Breast epithelium (tissue), 4 donors: ENCODE measurements around the gene EPB41L2. TPM values are rescaled to one million over a fixed set of nuclear protein-coding genes. Genes with fewer than 3 reads are reported as not detected.
"Not testable (repeated sequence)": the region's sequence is repeated elsewhere in the genome, so short reads cannot be mapped to it uniquely, and the experiment has no call there.

Experiments used
- DNase-seq, 2 donors: peaks; one replicate each; pipeline ENCODE4 v3.0.0-alpha.2; 2019; ENCODE audit warnings: low spot score in 2 of 2
- H3K27ac ChIP-seq, 2 donors: fragments of 200-600 bp; sonication (generic) in 1 of 2; one replicate each; pipeline ENCODE4 v1.5.1; 2016 to 2019; ENCODE audit warnings: mild to moderate bottlenecking in 1 of 2
- H3K27me3 ChIP-seq, 2 donors: fragments of 200-600 bp; sonication (generic) in 1 of 2; one replicate each; pipeline versions ENCODE4 v1.5.1 to v1.6.0; 2017 to 2019; ENCODE audit warnings: control low read depth in 1 of 2, mild to moderate bottlenecking in 1 of 2
- H3K36me3 ChIP-seq: fragments of 200-600 bp; one replicate; pipeline ENCODE4 v1.5.1; 2019
- H3K4me1 ChIP-seq, 2 donors: fragments of 200-600 bp; sonication (generic); one replicate each; pipeline ENCODE4 v1.5.1; 2016 to 2019; ENCODE audit warnings: control low read depth in 1 of 2
- H3K4me3 ChIP-seq, 3 donors: fragments of 200-600 bp; sonication (generic); 1 replicate in 2 of 3; 2 replicates in 1 of 3; pipeline ENCODE4 v1.5.1; 2016 to 2019; ENCODE audit warnings: mild to moderate bottlenecking in 3 of 3, moderate library complexity in 2 of 3
- H3K9me3 ChIP-seq, 2 donors: fragments of 200-600 bp; sonication (generic) in 1 of 2; one replicate each; pipeline ENCODE4 v1.5.1; 2016 to 2019; ENCODE audit warnings: control low read depth in 1 of 2
- CTCF ChIP-seq, 3 donors: fragments of 450-650 bp; IDR thresholded peaks; one replicate each; pipeline ENCODE4 v1.5.1; 2016 to 2017; ENCODE audit warnings: antibody characterized with exemption in 3 of 3, mild to moderate bottlenecking in 3 of 3, moderate library complexity in 3 of 3
- POLR2A ChIP-seq: fragments of 450-650 bp; IDR thresholded peaks from one replicate; pipeline ENCODE4 v1.6.1; 2016; ENCODE audit warnings: antibody characterized with exemption, mild to moderate bottlenecking, moderate library complexity
- POLR2AphosphoS5 ChIP-seq, 3 donors: sonication (generic); formaldehyde crosslinking; IDR thresholded peaks; one replicate each; pipeline ENCODE4 v1.6.1; 2017; ENCODE audit warnings: antibody characterized with exemption in 3 of 3
- intact Hi-C: fragments of 100-400 bp; cut with DNase I; formaldehyde crosslinking; loops from one replicate; pipeline ENCODE4 v1.15.1; 2023; ENCODE audit warnings: low total_unique reads
- total RNA-seq, 3 donors: library from RNA; depleted of rRNA; stranded (reverse); fragments of >200 nt; gene quantifications; one replicate each; pipeline ENCODE4 v1.1.0, GENCODE V29; 2016

EPB41L2 gene
- total RNA-seq, 3 donors from 2014 or later: 72.7 to 110 (median 101) TPM

GRCh38 chr6:130994319-130995097 lies 68.5 kb downstream of the EPB41L2 start:
- H3K4me1 ChIP-seq: peaks cover 0 to 4% of the 10 kb centered on the region in 2 donors
- H3K27me3 ChIP-seq: no peaks in the 10 kb centered on the region
- H3K9me3 ChIP-seq: no peaks in the 10 kb centered on the region
- intact Hi-C loops: no loop called here
- no peak overlapping the region for H3K4me3 ChIP-seq
- DNase-seq: no peak
- H3K27ac ChIP-seq: no peak overlapping the region
- no peak for TF ChIP-seq CTCF (IDR thresholded peaks at IDR 0.05)
- TF ChIP-seq POLR2AphosphoS5 (IDR thresholded peaks at IDR 0.05): no peak
- no peak for TF ChIP-seq POLR2A
- no peaks in the 10 kb centered on the region for H3K36me3 ChIP-seq

DNA sequence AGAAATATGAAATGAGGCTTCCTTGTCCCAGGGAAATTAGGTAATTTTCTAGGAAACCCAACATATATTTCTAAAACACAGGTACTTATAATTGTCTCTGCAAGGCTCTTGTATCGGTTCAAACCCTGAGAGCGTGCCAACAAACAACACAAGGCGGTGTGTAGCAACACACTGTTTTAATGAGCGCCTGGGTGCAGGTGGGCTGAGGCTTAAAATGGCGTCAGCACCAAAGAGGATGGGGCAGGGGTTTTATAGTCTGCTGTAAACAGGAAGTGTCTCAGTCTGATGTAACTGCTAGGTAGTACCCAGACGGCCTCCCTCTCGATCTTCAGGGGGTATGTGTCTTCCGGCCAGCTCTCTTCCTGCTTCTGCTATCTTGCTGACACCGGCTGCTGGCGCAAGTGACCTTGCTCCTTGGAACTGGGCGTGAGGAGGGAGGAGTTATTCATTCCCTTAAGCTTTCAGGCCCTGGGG lies 69.7 kb downstream of the EPB41L2 start:
- intact Hi-C loops: no loop called here
- no peak overlapping the region for H3K27ac ChIP-seq
- TF ChIP-seq POLR2AphosphoS5 (IDR thresholded peaks at IDR 0.05) (no peak), CTCF (IDR thresholded peaks at IDR 0.05) (no peak), POLR2A (no peak)
- peaks cover 0 to 4% of the 10 kb centered on the region in 2 donors for H3K4me1 ChIP-seq
- DNase-seq: no peak
- no peaks in the 10 kb centered on the region for H3K36me3 ChIP-seq
- H3K4me3 ChIP-seq: no peak overlapping the region
- H3K27me3 ChIP-seq: no peaks in the 10 kb centered on the region
- H3K9me3 ChIP-seq: no peaks in the 10 kb centered on the region

DNA sequence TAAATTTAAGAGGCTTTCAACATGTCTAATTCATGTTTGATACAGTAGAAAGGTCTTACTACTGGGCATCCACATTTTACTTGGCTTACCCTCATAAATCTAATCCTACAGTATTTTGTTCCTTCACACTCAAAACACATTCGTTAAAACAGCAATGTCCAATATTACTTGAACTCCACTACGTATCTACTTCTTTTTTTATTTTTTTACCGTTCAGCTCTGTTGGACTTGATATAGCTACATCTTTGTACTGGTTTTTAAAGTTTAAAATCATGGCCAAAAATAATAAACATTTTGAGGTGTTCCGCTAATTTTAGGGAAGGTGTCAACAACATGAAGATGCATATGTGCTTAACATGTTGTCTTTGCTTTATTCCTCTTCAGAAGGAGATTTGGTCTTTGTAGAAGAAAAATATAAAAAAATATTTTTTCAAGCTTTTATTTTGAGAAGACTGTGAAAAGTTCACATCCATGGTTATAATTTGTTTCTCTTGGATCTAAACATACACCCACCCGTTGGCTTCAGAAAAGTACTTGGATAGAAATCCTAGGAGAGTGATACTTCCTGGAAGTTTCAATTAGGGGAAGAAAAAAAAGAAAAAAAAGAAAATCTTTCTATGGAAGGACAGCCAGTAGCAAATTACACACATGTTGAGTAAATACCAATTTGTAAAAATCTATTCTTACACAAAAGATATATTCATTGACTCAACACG lies 71.5 kb downstream of the EPB41L2 start:
- Histone ChIP-seq H3K27ac (no peak overlapping the region), H3K27me3 (no peaks in the 10 kb centered on the region), H3K4me1 (peaks cover 0 to under 1% of the 10 kb centered on the region in 2 donors), H3K4me3 (no peak overlapping the region), H3K36me3 (no peaks in the 10 kb centered on the region), H3K9me3 (no peaks in the 10 kb centered on the region)
- intact Hi-C loops: no loop called here
- no peak for DNase-seq
- TF ChIP-seq POLR2A (no peak), POLR2AphosphoS5 (IDR thresholded peaks at IDR 0.05) (no peak), CTCF (IDR thresholded peaks at IDR 0.05) (no peak)

DNA sequence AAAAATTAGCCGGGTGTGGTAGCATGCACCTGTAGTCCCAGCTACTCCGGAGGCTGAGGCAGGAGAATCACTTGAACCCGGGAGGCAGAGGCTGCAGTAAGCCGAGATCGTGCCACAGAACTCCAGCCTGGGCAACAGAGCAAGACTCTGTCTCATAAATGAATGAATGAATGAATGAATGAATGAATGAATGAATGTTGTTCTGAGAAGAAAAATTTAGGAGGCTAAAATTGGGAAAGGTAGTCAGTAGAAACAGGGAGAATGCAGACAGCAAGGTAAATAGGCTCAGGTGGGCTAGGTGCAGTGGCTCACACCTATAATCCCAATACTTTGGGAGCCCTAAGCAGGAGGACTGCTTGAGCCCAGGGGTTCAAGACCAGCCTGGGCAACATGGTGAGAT lies 75.5 kb downstream of the EPB41L2 start:
- DNase-seq, H3K4me1 ChIP-seq, H3K4me3 ChIP-seq, intact Hi-C loops, H3K36me3 ChIP-seq, H3K27me3 ChIP-seq, H3K27ac ChIP-seq, H3K9me3 ChIP-seq: not testable (repeated sequence)

- no peaks in the 10 kb centered on the region for H3K27me3 ChIP-seq
- no peaks in the 10 kb centered on the region for H3K4me1 ChIP-seq
- H3K4me3 ChIP-seq: no peak overlapping the region
- TF ChIP-seq CTCF (IDR thresholded peaks at IDR 0.05) (no peak), POLR2A (no peak), POLR2AphosphoS5 (IDR thresholded peaks at IDR 0.05) (no peak)
- intact Hi-C loops: no loop called here
- H3K27ac ChIP-seq: no peak overlapping the region
- peaks cover 0 to 10% of the 10 kb centered on the region in 2 donors for H3K9me3 ChIP-seq
- H3K36me3 ChIP-seq: no peaks in the 10 kb centered on the region
- DNase-seq: no peak
Measured at GRCh38 chr6:130985115-130985514, 77.9 kb downstream of the EPB41L2 start.
